Stimulated activated CD4-positive, alpha-beta T cell treated with anti-CD3 and anti-CD28 coated beads, Interleukin-4, amount 100 ng/mL, for 4 hours (primary cell): ENCODE data around the gene QRICH1.
A peak's percentile ranks its signal among the peaks of the same experiment; 100 is the strongest.

ENCODE experiments used
- DNase-seq, 2 experiments: peaks; one replicate each; pipeline ENCODE4 v3.0.0-alpha.2; 2020

Gene QRICH1

GRCh38 chr3:49093853-49094767 lies at the start of gene QRICH1:
Gene QRICH1, minus strand, starts transcription at chr3:49094071. Its CDS starts 17,054 bp downstream, at chr3:49077017.
- DNase-seq, result peak; percentile 91 to 95

- DNase-seq, result no peak
Measured at GRCh38 chr3:49140080-49140479, 46.2 kb upstream of the QRICH1 start.

- no peak for DNase-seq
Measured at GRCh38 chr3:49135499-49135898, 41.6 kb upstream of the QRICH1 start.

- DNase-seq, result no peak
Measured at GRCh38 chr3:49134471-49135265, 40.8 kb upstream of the QRICH1 start.

GRCh38 chr3:49133226-49133951 lies 39.5 kb upstream of the QRICH1 start:
- no peak for DNase-seq

- DNase-seq, result no peak
Measured at GRCh38 chr3:49132437-49133225, 38.8 kb upstream of the QRICH1 start, which contains the start of gene LAMB2. Gene LAMB2, minus strand, starts transcription at chr3:49133050. Its CDS starts 183 bp downstream, at chr3:49132867.

GRCh38 chr3:49132073-49132436 lies 38.2 kb upstream of the QRICH1 start:
- no peak for DNase-seq

GRCh38 chr3:49131576-49131975 lies 37.7 kb upstream of the QRICH1 start:
- no peak for DNase-seq

- DNase-seq, result no peak
Measured at GRCh38 chr3:49131040-49131439, 37.2 kb upstream of the QRICH1 start.

- no peak for DNase-seq
Measured at GRCh38 chr3:49124991-49125670, 31.3 kb upstream of the QRICH1 start.

GRCh38 chr3:49124203-49124602 lies 30.3 kb upstream of the QRICH1 start:
- DNase-seq, result no peak

- DNase-seq, result no peak
Measured at GRCh38 chr3:49123687-49124086, 29.8 kb upstream of the QRICH1 start.

- DNase-seq, result no peak
Measured at GRCh38 chr3:49122886-49123545, 29.1 kb upstream of the QRICH1 start.

- DNase-seq, result no peak
Measured at GRCh38 chr3:49122451-49122850, 28.6 kb upstream of the QRICH1 start.

GRCh38 chr3:49122022-49122421 lies 28.2 kb upstream of the QRICH1 start:
- DNase-seq, result no peak

GRCh38 chr3:49121132-49121736 lies 27.4 kb upstream of the QRICH1 start:
- no peak for DNase-seq

GRCh38 chr3:49120438-49121131 lies 26.7 kb upstream of the QRICH1 start, which contains the start of gene USP19:
Gene USP19, minus strand, starts transcription at chr3:49120823. Its CDS starts 1,678 bp downstream, at chr3:49119145.
- DNase-seq, result peak; percentile 93 to 94

GRCh38 chr3:49120096-49120437 lies 26.2 kb upstream of the QRICH1 start:
- DNase-seq, result no peak

GRCh38 chr3:49119439-49119838 lies 25.6 kb upstream of the QRICH1 start:
- DNase-seq, result no peak

GRCh38 chr3:49119036-49119435 lies 25.2 kb upstream of the QRICH1 start:
- no peak for DNase-seq
